SK-N-MC (cell line): Measurements from ENCODE around the gene FAM47B.

Experiments used
- EZH2 ChIP-seq: fragments of 200-600 bp; sonication (generic); IDR thresholded peaks from one replicate; pipeline ENCODE4 v1.6.1; 2017; ENCODE audit warnings: antibody characterized with exemption
- POLR2AphosphoS5 ChIP-seq: IDR thresholded peaks from 2 replicates; pipeline ENCODE4 v1.6.1; 2012; ENCODE audit warnings: mild to moderate bottlenecking, low read depth, low read length, borderline replicate concordance

DNA sequence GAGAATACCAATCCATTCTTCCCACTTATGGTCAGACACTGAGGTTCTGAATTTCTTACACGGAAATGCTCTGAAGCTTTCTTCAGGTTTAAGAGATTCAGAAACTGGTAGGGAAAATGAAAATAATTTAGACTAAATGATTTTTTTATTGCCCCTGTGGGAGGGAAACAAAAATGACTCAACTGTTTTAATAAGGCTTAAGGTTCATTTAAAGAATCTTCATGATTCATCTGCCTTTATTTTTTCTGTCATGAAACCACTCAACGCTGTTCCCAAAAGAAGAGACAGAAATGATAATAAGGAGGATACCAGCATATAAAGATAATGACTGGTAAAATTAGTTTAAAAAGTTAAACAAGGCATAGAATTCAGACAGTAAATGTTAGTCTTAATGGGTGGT lies 39.3 kb upstream of the FAM47B start:
- TF ChIP-seq EZH2 (no peak), POLR2AphosphoS5 (no peak)
